HFF-Myc (cell line): ENCODE results near the gene BMP8B.
"Not testable (repeated sequence)": the region's sequence is repeated elsewhere in the genome, so short reads cannot be mapped to it uniquely, and the experiment has no call there.

Experiments used
- DNase-seq: peaks from one replicate; pipeline ENCODE4 v3.0.0-alpha.2; 2011; ENCODE audit warnings: low read depth; ENCODE audit errors: extremely low read depth
- H3K4me3 ChIP-seq: replicated peaks from 2 replicates; pipeline ENCODE4 v1.5.1; 2011; ENCODE audit warnings: low read depth, mild to moderate bottlenecking, control low read depth, low read length
- TF ChIP-seq, protein P1 (sequence below): IDR thresholded peaks from 2 replicates; pipeline ENCODE4 v1.5.1; 2012; ENCODE audit warnings: mild to moderate bottlenecking, low read depth, low read length, control low read depth; ENCODE audit errors: missing control alignments

Gene BMP8B

DNA sequence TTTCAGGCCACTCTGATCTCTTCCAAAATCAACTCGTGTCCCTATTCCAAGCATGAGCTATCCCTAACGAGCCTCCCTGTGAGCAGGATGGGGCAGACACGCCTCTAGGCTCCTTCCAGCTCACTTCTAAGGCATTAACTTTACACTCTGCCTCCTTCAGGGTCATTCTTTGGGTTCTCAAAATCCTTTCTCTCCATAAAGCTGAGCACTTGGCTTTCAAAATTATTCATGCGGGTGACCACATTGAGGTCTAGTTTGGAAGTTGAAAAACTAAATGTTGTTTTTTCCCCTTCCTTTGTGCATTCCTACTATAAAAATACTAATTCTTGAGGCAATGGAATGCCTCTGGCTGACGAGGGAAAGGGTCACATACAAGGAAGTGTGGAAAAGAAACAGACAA lies 33.5 kb upstream of the BMP8B start:
- no peak for DNase-seq
- TF ChIP-seq, protein P1, sequence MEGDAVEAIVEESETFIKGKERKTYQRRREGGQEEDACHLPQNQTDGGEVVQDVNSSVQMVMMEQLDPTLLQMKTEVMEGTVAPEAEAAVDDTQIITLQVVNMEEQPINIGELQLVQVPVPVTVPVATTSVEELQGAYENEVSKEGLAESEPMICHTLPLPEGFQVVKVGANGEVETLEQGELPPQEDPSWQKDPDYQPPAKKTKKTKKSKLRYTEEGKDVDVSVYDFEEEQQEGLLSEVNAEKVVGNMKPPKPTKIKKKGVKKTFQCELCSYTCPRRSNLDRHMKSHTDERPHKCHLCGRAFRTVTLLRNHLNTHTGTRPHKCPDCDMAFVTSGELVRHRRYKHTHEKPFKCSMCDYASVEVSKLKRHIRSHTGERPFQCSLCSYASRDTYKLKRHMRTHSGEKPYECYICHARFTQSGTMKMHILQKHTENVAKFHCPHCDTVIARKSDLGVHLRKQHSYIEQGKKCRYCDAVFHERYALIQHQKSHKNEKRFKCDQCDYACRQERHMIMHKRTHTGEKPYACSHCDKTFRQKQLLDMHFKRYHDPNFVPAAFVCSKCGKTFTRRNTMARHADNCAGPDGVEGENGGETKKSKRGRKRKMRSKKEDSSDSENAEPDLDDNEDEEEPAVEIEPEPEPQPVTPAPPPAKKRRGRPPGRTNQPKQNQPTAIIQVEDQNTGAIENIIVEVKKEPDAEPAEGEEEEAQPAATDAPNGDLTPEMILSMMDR, result no peak
- H3K4me3 ChIP-seq, result no peak overlapping the region

DNA sequence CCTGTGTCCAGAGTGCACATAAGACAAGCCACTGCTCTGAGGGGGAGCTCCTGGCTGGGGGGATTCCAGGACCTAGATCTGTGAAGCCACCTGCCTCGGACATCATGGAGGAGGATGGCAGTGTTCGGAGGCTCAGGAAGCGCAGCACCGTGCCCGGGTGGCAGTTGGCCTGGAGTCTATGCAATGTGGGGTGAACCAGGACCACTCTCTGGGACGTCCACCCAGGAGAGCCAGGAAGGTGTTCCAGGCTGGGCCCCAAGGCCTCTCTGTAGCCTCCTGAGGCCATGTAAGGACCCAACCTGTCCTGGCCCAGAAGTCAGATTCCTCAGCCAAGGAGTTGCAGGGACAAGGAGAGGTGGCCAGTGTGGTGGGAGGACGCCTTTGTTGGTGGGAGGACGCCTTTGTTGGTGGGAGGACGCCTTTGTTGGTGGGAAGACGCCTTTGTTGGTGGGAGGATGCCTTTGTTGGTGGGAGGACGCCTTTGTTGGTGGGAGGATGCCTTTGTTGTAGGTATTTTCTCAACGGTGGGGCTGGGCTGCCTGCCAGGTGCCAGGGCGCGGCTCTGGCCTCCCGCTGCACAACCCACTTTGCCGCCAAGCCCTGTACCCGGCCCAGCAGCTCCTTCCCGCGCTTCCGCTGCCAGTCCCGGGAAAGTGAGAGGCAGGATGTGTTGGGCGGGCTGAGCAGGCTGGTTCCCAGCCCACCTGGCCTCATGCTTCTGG lies 30.6 kb upstream of the BMP8B start:
- H3K4me3 ChIP-seq, result no peak overlapping the region
- DNase-seq, result no peak
- TF ChIP-seq, protein P1, result no peak

DNA sequence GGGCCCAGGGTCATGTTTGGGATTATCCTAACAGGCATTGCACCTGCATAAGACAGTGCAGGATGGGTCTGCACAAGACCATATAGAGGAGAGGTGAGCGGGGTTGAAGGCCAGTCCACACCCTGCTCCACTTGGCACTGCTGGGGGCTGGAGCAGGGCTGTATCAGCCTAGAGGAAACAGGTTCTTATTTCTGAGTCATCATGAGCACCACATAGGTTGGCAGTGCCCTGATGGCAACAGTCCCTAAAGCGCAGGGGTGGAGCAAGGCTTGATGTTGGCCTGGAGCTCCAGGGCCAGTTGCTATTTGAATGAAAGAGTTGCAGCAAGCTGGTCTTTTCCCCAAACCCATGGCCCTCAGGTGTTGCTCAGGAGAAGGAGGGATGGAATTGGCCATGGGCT lies 29.8 kb upstream of the BMP8B start:
- no peak for DNase-seq
- TF ChIP-seq, protein P1, result no peak
- H3K4me3 ChIP-seq, result no peak overlapping the region

DNA sequence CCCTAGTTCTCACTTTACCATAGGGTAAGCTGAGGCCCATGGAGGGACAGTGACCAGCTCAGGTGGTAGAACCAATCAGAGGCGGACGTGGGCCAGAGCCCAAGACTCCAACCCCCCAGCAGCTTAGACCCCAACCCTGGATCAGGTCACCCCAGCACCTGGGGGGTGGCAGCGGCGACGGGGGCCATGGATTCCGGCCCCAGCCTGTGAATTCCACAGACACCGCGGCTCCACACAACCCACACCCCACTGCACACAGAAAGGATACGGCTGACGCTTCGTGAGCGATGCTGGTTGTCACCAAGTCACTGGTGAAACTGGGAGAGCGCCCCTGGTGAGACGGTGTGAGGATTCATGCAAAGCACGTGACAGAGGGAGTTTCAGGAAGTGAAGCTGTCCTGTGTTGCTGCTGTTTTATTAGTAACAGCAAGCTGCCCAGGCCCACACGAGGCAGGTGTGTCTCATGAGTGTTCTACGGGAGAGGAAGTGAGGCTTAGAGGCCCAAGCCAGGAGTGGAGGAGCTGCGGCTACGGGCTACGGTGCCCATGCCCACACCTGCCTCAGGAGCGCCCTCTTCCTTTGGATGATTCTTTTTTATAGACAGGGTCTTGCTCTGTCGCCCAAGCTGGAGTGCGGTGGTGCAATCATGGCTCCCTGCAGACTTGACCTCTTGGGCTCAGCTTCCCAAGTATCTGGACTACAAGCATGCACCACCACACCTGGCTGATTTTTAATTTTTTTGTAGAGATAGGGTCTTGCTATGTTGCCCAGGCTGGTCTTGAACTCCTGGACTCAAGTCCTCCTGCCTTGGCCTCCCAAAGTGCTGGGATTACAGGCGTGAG lies 28.6 kb upstream of the BMP8B start:
- DNase-seq, H3K4me3 ChIP-seq: not testable (repeated sequence)

DNA sequence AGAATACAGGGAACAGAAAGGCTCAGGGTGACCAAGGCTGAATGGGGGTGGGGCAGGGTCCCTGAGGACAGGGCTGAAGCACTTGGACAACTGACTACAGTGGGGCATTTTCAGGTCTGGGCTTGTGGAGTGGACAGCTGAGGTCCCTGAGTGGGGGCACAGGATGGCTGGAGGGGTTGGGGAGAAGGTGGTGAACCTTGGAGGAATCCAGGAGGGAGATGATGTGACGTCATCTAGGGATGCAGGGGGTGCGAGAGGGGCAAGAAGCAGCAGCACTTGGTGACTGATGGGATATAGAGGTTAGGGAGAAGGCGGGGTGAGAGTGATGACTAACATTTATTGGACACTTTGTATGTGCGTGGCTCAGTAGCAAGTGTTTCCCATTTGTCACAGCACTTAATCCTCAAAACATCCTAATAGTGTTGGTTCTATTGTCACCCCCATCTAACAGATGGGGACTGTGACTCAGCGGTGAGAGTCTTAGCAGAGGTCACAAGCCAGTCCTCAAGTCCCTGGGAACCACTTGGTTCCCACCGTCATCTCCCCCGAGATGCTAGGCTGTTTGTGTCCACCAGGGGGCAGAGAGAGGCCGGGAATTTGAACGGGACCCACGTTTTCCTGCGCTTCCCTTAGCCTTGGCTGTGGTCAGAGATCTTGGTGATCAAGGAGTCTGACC lies 27.9 kb upstream of the BMP8B start:
- DNase-seq, result peak; percentile 44
- no peak overlapping the region for H3K4me3 ChIP-seq
- TF ChIP-seq, protein P1, result peak; percentile 84

DNA sequence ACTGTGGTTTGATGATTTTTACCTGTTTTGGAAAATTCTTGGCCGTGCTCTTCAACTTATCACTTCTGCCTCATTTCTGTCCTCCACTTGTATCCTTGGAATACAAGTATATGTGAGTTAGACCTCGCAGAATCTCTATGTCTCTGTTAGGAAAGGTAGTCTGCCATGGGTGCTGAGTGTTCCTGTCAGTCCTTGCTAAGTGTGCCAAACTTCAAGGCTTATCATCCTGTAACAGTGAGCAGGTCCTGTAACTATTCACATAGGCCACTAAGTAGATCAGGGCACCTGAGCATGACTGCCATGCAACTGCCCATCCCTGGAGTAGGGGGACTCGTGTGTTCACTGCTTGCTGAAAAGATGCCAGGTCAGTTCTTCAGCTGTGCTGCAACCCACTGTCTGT lies 24.2 kb upstream of the BMP8B start:
- DNase-seq, result no peak
- TF ChIP-seq, protein P1, result no peak
- no peak overlapping the region for H3K4me3 ChIP-seq
